Caki2 (cell line): ENCODE results near the gene SLF2. TPM values are rescaled to one million over a fixed set of nuclear protein-coding genes. Genes with fewer than 3 reads are reported as not detected.

Source experiments
- DNase-seq: peaks from one replicate; pipeline ENCODE4 v3.0.0-alpha.2; 2015; ENCODE audit warnings: low read depth
- in situ Hi-C: cut with HindIII; loops from 2 replicates; pipeline ENCODE4 v1.10.0; 2016; ENCODE audit warnings: low sequenced_read_pairs, low pct_unique_long_range_greater_than_20kb, mixed read lengths
- total RNA-seq: library from RNA; depleted of rRNA; stranded (reverse); fragments of >200 nt; shearing (Covaris generic); gene quantifications from 2 replicates; pipeline ENCODE4 v1.2.3, GENCODE V29; 2014; ENCODE audit warnings: low replicate concordance

SLF2 gene
- total RNA-seq, 1 experiment from 2014 or later = 8.9 TPM

DNA sequence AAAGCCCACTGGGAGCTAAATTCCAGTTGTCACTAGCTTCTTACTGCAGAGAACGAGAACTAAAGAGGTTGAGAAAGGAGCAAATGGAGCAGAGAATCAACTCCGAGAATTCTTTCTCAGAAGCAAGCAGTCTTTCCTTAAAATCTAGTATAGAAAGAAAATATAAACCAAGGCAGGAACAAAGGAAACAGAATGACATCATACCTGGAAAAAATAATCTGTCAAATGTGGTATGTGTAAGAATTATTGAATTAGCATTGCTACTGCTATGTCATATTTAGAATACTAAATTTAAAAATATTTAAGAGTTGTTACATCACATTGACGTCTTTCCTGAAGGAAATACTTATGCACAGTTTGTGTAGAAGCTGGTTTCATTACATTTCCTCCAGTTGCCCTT, 4.3 kb downstream of the SLF2 start:
- in situ Hi-C loops = no loop called here
- no peak for DNase-seq

DNA sequence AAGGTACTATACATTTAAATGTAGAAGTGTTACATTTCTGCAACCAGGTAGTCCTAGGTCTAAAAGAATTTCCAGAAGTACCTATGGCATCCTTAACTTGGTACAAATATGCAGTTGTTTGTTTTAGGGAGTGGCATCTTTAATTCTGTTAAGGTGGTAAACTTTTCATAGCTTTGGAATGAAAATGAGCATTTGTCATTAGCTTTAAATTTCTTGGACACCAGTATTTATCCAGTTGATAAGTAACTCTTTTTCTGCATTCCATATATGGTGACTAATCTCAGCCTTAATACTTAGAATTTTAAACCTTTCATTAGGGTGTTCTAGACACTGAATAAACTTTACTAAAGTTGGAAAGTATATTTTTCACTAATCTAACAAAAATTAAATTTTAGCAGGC, 10.8 kb downstream of the SLF2 start:
- DNase-seq = no peak

DNA sequence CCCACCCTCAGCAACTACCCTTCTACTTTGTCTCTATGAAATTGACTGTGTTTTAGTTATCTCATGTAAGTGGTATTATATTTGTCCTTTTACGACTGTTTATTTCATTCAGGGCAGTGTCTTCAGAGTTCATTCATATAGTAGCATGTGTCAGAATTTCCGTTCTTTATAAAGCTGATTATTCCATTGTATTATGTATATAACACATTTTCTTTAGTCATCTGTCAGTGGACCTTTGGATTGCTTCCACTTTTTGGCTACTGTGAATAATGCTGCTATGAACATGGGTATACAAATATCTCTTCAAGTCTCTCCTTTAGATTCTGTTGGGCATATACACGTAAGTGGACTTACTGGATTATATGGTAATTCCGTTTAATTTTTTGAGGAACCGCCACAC, 14.5 kb downstream of the SLF2 start:
- DNase-seq = no peak
- in situ Hi-C loops = no loop called here

More for the DNA sequence above, 10.8 kb downstream of the SLF2 start:
- in situ Hi-C loops = no loop called here

DNA sequence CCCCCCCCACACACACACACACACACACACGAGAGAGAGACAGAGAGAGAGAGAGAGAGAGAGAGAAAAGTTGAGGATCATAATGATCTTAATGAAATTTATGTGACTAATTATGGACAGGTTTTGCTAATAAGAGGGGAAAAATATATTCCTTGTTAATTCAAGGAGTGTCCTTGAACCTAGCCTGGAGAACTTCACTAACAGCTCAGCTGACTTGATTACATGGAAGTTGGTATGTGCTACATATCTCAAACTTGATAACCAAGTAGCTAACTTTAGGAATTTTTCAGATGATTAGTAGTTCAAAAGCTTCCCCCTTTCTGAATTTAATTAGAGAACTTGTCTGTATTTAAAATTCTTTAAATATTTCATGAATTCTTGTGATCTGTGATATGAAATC, 15.3 kb downstream of the SLF2 start:
- DNase-seq = no peak
- in situ Hi-C loops = no loop called here

DNA sequence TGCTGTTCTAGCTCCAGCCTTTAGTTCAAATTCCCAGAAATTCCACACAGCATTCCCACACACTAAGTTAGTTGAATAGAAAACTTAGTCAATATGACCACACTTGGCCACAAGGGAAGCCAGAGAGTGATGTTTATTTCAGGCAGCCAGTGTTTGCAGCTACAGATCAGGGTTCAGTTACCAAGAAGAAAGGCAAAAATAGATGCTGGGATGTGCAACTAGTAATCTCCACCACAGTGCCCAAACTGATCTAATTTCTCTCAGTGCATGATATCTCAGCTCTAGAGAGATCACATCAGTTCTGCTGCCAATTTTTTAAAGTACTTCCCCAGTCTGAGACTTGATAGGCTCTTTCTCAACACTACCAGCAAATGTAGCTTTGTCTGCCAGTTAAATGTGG, 17.6 kb downstream of the SLF2 start:
- no peak for DNase-seq
- in situ Hi-C loops = no loop called here

DNA sequence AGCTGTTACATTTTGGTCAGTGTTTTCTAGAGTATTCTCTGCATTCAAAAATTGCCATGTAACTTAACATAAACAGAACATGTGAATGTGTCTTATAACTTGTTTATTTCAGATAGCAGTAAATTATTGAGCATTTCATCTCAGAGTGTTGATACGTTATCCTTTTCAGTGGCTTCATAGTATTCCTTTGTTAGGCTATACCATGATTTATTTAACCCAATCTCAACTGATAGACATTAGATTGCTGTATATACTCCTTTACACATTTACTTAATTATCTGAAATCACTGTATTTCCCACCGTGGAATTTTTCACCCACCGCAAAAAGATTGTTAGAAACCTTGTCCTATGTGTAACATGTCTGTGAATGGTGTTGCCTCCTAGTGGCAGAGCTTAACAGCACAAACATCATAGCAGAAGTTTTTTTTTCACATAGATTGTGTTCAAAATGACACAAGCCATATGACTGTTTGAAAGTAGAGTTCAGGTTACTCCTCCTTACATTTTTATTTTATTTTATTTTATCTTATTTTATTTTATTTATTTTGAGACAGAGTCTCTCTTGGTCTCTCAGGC, 21.4 kb downstream of the SLF2 start:
- in situ Hi-C loops = no loop called here
- no peak for DNase-seq

DNA sequence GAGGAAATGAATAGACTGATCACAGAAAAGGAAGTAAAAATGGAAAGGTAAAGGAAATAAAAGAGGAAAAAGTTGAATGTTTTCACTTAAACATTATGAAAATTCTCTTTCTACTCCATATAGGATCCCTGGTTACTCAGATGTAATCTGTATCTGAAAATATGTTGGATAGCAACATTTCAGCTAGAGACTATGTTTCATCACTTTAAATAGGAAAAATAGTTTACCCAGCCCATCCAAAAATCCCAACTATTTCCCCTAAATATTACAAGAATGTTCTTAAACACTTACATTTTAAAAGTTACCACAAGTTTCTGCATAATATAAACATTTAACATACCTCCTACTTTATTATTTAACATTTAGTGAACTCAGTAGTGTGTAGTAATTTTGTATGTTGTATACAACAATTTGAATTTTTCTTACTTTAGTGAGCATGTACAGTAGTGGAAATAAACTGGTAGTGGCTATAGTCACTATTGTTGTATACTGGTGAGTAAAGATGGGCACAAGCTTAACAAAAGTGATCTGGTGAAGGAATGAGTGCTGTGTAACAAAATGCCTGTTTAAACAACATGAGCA, 27.1 kb downstream of the SLF2 start:
- no peak for DNase-seq
- in situ Hi-C loops = no loop called here

DNA sequence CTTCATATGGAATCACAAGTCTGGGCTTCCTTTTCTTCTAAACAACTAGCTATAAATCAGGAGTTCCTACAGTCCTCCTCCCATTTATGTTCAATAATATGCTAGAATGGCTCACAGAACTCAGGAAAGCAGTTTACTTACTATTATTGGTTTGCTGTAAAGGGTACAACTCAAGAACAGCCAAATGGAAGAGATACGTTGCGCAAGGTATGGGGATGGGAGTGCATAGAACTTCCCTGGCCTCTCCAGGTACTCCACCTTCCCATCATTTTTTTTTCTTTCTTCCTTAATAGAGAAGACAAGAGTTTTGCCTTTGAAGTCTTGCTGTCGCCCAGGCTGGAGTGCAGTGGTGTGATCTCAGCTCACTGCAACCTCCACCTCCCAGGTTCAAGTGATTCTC, 29.5 kb downstream of the SLF2 start:
- in situ Hi-C loops = no loop called here
- no peak for DNase-seq

DNA sequence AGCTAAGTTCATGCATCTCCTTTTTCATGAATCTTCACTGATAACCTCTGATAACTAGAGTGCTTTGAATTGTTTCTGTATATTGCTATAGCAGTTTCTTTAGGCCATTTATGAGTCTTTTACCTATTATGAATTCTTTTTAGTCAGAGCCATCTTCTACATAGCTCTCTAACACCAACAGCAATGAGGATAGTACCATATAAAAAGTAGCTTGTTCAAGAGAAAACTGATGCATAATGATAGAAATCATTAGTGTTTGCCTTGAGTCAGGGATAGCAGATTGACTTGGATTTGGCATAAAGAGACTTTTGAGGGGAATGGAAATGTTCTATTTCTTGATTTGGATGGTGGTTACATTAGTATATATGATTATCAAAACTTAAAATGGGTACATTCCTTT, 30.7 kb downstream of the SLF2 start:
- in situ Hi-C loops = no loop called here
- DNase-seq = no peak

DNA sequence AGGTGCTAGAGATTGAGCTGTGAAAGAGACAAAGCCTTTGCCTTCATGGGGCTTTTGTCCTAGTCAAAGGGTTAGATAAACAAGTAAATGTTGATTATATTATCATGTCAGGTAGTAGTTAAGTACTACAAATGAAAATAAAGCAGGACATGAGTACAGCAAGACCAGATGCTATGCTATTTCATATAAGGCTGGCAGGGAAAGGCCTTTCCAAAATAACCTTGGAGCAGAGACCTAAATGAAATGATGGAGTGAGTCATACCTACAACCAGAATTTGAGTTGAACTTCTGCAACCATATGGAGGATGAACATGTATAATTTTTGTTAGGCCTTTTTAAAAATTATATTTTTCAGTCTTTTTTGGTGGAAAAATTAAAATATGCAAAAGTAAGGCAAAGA, 33.0 kb downstream of the SLF2 start:
- no peak for DNase-seq
- in situ Hi-C loops = no loop called here

DNA sequence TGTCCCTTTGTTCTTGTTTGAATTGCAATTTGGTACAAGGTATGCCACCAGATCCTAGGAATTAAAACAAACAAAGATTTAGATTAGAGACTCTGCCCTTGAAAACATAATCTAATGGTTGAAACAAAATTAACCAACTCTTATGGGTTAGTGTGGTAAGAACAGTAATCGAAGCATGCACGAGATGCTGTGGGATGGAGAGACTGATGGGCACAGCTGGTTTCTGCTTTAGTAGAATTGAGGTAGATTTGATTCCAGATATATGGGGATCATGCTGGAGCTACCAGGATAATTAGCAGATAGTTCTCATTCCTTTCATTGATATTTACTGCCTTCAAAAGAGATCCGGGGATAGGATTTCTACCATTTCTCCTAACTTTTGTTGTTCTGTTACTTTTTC, 36.2 kb downstream of the SLF2 start:
- in situ Hi-C loops = no loop called here
- DNase-seq = no peak

DNA sequence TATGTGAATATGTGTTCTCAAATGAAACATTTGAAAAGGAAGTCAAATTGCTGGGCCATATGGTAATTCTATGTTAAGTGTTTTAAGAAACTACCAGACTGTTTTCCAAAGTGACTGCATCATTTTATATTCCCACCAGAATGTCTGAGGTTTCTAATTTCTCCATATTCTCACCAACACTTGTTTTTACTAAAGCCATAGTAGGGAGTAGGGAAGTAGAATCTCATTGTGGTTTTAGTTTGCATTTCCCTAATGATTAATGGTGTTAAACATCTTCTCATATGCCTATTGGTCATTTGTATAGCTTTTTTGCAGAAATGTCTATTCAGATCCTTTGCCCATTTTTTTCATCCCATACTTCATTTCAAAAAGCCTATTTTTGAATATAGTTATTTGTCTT, 47.5 kb downstream of the SLF2 start:
- in situ Hi-C loops = no loop called here
- no peak for DNase-seq

DNA sequence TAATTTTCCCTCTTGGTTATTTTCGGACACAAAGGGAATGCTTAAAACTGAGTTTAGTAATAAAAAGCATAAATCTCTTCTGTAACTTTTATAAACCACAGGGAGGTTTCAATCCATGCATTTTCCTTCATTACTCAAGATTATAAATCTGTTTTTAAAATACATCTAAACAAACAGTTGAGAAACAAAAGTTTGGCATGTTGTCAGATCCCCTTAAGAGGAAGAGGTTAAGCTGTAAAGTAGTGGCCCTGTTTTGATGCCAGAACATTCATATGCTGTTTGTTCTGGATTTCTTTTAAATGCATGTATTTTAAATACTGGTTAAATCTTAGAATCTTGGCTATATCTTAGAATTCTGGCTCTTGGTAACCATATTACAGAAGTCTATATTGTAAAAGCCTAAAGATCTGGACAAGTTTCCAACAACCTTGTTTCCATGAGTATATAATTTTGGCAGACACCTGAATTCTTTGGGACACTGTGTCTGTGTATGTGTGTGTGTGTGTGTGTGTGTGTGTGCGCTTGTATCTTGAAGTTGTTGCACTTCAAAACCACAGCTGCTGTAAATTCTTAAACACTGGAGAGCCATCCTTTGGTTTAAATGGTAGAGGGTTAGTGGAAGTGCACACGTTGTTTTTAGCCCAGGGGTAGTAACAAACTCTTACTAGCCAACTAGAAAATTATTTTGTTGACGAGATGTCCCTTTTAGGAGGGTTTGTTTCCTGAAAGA, 49.8 kb downstream of the SLF2 start:
- DNase-seq = no peak
- in situ Hi-C loops = no loop called here

DNA sequence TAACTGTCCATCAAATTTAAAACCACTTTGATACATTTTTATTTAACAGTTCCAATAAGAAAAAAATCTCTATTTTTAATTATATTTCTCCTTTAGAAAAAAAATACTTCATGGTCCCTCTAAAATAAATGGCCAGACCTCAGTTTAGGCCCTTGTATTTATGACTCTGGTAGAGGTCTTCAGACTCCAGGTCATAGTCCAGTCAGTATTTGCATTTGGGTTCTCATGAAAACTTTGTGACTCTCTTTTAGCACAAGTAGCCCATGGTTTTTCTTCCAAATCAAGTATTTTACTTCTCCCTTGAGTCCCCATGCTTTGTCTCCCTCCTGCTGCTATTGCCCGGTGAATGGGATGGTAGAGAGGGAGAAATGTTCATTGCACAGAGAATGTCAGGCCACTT, 51.1 kb downstream of the SLF2 start:
- in situ Hi-C loops = no loop called here
- DNase-seq = no peak

DNA sequence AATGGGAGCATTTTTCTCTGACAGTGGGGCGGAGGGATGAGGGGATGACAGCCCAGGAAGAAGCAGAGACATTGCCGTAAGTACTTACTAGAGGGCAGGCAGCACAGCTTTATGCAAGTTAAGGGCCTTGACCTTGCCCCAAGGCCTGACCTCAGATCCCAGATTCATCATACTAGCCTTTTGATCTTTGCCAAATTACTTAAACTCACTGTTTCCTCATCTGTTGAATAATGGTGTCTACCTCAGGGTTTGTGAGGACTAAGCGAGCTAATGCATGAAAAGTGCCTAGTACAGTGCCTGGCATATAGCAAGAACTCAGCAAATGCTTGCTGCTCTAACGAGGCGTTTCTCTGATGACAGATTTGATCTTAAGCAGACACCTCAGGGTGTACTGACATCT, 53.1 kb downstream of the SLF2 start:
- DNase-seq = no peak
- in situ Hi-C loops = no loop called here

DNA sequence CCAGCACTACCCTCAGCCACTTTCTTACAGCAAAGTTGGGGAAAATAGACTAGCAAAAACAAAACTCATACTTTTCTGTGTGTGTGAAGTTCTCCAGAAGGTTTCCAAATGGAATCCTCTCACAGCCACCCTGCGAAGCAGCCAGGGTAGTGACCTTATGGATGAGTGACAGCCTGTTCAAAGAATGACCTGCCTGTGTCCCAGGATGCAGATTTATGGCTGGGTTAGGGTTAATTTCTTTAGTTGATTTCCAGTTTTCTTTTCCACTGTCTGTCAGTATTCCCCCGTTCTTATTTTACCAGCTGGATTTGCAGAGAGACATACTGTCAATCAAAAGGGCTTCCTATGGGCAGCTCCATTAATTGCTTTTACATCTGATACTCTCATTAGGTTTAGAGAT, 54.1 kb downstream of the SLF2 start:
- in situ Hi-C loops = no loop called here
- no peak for DNase-seq

DNA sequence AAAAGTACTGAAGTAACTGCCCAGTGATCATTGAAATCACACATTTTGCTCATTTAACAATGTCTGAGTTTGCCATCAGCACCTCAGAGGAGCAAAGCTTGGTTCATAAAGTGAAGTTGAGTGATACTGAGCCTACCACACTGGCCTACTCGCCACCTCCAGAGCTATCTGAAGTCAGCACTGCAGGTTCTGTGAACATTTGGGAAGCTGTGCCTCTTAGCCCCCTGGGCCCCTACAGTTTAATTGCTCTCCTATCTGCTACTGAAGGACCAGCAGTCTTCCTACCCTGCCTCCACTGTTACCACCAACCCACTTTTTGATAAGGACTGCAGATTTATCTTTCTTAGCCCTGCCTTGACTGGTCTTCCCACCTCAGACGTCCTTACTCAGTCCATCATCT, 54.6 kb downstream of the SLF2 start:
- DNase-seq = no peak
- in situ Hi-C loops = no loop called here

DNA sequence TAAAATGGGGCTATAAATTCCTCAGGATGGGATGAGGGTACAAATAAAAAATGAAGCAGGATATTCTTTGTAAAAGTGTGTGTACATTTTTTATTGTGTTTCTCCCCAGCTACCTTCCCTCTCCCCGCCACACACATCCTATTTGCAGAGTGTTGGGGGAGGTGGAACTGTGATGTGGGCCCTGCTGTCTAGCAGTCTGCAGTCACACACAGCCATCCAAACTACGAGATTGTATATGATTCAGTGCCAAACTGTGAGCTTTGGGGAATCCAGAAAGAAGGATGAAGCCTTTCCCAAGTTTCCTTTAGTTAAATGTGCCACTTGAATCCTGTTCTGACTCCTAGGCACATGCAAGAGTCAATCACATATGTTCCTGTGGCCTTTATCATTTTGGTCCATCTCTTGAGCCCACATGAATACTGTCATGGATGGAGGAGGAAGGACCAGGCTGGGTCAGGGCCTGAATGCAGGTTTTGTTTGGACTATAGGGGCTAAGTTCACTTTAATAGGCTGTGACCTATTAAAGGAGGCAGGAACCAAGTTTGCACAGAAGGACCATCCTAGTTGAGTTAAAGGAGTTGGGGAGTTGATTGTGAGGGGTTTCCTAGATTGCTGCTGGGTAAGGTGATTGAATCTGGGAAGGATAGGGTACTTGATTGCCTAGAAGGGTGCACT, 55.4 kb downstream of the SLF2 start:
- no peak for DNase-seq
- in situ Hi-C loops = no loop called here

DNA sequence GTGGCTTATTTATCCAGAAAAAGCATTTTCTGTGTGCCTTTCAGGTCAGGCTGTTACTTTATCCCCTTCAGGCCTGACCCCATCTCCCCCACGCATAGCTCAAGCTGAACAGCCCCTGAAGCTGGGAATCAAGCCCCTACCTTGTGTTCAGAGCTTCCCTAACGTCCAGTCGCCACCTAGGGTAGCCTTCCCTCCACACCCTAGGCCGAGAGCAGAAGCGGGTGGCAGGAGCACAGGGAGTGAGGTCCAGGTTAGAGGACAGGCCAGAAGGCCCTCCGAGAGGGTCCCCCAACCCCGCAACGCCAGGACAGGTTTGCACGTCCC, 56.1 kb downstream of the SLF2 start:
- no peak for DNase-seq

More for the DNA sequence above, 56.1 kb downstream of the SLF2 start:
- in situ Hi-C loops = no loop called here
